Left renal pelvis (tissue), 4 donors: Measurements from ENCODE around the gene DAPP1. TPM values are rescaled to one million over a fixed set of nuclear protein-coding genes. Genes with fewer than 3 reads are reported as not detected.
"Not testable (repeated sequence)": the region's sequence is repeated elsewhere in the genome, so short reads cannot be mapped to it uniquely, and the experiment has no call there.

Experiments
- DNase-seq, 4 donors: peaks; one replicate each; pipeline ENCODE4 v3.0.0-alpha.2; 2013; ENCODE audit warnings: low read depth in 4 of 4, low spot score in 3 of 4
- polyA plus RNA-seq, 4 donors: library from polyadenylated mRNA; unstranded; fragments of 120-200 nt; gene quantifications; one replicate each; pipeline ENCODE4 v1.2.1, GENCODE V29; 2013; ENCODE audit not compliant: insufficient read length in 4 of 4

Gene DAPP1
- polyA plus RNA-seq, 4 donors: 1.1 to 1.6 (median 1.4) TPM

DNA sequence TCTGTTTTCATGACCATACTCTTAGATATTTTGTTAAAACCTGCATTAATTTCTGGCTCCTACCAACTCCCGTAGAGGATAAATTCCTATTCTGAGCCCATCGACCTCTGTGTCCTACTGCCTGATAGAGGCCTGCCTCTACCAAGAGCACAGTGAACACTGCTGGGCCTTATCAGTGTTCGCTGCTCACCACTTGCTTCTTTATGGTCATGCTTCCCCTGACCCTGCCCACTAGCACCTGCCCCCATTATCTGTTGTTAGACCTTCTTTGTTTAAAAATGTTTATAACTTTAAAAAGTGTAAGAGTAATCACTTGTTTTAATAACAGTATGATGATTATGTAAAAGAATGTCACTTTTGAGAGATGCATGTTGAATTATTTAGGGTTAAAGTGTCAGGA, 6.1 kb downstream of the DAPP1 start:
- DNase-seq: no peak

DNA sequence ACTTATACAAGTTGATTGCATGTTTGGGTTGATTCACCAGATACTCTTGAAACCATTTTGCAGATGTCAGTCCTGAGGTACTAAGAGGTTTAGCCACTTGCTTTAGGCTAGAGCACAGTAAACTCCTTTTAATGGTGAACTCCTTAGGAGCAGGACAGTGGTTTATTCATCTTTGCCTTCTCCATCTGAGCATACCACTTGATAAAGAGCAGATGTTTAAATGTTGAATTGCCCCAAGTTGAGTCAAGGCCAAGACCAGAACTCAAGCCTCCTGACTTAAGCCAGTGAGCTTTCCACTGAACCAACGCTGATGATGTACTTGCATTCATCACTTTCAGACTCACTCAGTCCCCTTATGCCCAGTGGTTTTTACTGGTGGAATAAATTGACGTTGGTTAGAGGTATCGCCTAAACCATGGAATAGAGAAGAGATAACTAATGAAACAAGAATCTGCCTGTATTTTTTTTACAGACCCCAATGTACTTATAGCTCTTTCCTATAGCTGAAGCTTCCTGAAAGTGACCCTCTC, 7.5 kb downstream of the DAPP1 start:
- no peak for DNase-seq

DNA sequence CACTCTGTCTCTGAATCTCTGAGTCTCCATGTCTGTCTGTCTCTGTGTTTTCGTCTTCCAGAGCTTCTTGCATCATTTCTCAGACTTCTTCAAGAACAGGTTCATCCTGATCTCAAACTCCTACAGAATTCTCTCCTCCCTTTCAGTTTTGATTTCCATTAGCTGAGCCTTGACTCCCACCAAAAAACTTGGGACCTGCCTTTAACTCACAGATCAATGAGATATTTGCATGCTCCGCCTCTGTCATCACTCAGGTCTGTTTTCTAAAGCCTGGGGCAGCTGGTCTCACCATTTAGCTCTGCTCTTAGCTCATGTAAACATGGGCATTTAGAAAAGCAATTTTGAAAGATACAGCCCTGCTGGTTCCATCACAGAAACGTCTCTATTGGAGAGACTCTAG, 8.6 kb downstream of the DAPP1 start:
- DNase-seq: no peak

DNA sequence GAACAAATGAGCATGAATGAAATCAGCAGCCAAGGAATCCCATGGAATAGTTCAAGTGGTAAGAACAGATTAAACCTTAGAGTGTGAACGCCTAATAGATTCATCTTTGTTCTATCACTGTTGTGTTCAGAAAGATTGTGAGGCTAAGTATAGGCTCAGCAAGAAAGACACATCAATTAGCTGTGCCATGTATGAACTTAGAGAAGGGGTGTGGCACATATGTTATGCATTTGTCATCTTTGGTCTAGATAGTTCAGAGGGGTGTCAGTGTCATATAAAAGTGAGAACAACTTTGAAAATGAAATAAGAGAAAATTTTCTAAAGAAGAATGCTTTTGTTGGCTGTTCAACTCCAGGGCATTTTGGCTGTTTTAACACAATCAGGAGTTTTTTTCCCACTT, 9.4 kb downstream of the DAPP1 start:
- no peak for DNase-seq

DNA sequence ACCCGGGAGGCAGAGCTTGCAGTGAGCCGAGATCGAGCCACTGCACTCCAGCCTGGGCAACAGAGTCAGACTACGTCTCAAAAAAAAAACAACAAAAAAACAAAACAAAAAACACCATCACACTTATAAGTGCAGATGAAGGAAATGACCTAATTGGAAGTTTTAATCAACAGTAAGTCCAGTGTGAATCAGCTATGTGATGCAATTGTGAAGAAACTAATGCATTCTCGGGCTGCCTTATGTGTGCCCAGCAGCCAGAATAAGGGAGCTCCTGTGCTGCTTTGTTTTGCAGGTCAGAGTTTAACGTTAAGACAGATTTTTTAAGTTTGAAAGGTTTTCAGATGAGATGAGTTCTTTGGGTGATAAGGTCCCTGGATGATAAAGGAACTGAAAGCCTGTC, 10.8 kb downstream of the DAPP1 start:
- no peak for DNase-seq

DNA sequence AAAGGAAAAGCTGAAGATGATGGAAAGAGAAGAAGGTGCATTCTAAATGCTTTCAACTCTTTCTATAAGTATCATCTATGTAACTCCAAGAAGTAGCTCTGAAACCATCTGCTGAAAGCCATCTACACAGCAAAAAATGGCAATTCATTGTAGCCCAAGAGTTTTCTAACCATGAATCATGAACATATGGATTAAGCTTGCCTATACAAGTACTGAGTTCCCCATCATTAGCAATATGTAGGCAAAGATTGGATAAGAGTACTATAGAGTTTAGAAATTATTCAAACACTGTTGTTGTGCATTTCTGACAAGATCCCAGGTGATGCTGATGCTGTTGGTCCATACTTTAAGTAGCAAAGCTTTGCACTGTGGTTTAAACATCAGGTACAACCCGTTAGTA, 11.2 kb downstream of the DAPP1 start:
- DNase-seq: no peak

DNA sequence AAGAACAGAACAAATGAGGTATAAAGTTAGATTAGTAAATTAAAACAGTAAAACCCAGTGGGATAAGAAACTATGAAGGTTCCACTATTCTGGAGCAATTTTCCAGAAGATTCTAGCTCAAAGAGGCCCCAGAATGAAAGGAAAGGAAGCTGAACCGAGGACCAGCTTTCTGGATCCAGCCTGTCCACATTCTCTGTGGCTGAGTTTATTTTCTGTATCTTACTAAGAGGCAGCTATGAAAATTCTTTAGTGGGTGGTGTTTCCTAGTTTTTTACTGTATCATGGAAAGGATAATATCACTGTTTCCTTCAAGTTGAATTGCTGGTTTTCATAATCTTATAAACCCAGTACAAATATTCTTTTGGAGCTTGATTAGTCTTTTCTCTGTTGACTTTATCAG, 11.8 kb downstream of the DAPP1 start:
- no peak for DNase-seq

DNA sequence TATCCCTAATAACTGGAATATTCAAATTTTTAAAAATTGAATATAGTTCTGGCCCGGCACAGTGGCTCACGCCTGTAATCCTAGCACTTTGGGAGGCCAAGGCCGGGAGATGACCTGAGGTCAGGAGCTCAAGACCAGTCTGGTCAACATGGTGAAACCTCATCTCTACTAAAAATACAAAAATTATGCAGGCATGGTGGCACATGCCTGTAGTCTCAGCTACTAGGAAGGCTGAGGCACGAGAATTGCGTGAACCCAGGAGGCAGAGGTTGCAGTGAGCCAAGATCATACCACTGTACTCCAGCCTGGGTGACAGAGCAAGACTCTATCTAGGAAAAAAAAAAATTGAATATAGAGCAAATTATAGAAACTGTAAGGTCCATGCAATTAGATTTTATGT, 13.4 kb downstream of the DAPP1 start:
- DNase-seq: not testable (repeated sequence)

DNA sequence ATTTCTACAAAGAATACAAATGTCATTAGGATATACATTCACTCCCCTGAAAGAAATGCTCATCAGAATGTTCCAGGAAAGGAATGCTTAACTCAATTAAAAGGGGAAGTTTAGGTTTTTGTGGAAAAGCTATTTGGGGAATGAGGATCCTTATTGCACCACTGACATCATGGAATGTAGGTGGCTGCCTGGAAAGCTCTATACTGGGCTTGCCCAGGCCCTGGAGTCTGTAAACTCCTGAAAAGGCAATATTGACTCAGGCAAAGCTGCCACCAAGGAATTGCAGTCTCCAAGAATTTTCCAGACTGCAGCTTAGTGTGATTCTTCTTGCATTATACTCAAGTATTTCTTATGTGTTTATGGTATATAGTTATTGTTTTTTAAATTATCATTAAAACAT, 15.7 kb downstream of the DAPP1 start:
- no peak for DNase-seq

DNA sequence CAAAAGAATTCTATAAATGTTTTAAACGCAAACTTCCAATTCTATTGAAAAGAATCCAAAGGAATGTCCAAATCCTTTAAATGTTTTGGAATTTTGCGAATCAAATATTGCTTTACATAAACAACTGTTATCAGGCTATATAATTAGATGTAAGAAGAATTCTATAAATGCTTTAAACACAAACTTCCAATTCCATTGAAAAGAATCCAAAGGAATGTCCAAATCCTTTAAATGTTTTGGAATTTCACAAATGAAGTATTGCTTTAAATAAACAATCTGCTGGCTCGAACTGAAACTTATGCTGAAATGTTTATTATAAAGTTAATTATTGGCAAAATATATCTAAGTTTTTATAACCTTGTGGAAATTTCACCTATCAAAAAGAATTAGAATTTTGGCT, 16.1 kb downstream of the DAPP1 start:
- no peak for DNase-seq

DNA sequence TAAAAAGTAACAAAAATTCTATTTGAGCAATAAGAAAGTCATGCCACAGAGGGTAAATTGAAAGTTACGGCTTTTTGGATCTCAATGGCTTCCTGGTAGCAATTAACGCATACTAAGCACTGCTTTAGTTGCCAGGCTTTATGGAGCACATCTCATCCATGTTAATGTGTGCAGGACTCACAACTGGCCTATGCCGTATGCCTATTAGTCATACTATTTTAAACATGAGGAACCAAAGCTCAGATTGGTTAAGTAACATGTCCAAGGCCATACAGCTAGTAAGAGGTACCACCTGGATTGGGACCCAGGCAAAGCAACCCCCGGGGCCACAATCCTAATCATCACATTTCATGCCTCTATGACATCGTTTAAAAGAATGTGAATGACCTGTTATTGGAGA, 17.1 kb downstream of the DAPP1 start:
- DNase-seq: no peak

DNA sequence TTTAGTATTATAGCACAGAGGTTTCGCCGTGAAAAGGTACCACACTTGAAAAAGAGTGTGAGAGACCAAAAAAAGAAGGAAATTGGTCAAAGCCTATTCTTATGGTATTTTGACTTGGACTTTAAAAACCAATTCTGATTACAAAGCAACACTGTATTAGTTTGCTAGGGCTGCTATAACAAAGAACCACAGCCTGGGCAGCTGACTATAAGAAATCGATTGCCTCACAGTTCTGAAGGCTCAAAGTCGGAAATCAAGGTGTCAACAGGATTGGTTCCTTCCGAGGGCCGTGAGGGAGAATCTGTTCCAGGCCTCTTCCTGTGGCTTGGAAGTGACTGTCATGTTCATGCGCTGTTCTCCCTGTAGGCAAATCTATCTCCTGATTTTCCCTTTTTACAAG, 17.9 kb downstream of the DAPP1 start:
- no peak for DNase-seq

DNA sequence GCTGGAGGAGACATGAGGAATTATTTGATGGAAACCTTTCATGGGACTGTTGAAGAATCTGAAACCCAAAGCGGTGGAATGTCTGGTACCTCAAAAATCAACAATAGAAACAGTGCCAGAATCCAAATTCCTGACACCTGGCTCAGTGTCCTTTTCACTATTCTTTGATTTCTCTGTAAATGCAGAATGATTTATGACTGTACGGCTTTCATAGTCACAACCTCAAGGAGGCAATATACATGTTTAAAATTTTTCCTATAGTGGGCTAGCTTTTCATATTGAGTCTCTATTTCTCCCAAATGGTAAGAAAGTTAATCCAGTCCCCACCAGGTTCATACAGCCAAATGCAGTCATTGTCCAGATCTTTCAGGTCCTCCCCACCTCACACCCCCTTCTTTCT, 19.3 kb downstream of the DAPP1 start:
- DNase-seq: no peak

DNA sequence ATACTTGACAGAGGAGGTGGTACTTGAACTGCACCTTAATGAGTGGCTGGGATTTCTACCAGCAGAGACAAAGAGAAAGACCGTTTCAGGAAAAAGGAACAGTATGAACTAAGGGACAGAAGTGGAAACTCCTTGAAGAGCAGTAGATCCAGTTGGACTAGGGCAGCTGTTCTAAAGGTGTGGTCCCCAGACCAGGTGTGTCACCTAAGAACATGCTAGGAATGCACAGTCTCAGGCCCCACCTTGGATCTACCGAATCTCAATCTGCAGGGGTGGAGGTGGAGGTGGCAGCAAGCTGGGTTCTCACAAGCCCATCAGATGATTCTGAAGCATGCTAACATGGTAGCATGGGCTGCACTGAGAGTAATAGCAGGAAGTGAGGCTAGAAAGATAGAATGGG, 22.3 kb downstream of the DAPP1 start:
- DNase-seq: no peak

DNA sequence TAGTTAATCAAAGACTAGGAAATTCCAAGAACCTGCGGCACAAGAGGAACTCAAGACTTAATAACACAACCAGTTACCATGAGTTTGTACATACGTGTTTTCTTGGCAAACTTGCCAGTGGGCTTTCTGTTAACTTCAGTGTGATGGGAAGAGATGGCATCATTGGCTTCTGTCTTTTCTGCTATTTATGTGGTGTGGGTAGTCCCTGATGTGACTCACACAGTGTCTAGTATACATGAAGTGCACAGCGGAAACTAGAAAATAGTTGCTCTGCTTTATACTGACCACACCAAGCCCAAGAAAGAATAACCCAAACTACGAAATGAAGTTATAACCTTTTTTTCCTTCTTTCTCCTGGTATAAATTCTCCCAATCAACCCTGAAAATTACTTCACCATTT, 24.5 kb downstream of the DAPP1 start:
- no peak for DNase-seq

DNA sequence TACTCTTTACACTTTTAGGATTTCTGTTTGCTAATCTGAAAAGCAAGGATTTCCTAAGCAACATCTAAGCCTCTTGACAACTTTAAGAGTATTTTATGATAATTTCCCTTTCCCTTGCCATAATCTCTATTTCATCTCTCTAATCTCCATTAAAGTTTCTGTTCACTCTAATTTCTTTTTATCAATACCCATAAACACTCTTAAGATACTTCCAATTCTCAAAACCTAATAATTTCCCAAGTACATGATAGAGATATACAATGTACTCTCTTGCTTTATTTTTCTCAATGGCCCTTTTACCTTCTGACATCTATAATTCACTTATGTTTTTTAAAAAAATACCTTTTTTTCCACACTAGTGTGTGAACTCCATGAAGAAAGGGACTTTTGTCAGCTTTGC, 26.8 kb downstream of the DAPP1 start:
- no peak for DNase-seq

DNA sequence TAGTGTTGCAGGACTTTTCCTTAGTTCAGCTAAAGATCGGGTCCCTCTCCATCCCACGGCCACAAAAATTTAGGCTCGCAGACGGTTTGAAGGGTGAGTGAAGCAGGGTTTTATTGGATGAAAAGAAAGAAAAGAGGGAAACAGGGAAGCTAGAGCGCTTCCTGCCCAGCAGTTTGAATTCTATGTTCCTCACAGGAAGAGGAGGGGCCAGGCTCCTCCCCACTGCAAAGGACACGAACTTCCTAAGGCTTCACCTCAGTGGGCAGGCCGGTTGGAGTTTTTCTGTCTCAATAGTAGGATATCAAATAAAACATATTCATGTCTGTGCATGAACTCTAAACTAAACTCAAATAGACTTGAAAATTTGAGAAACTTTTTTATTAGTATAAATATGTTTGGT, 27.4 kb downstream of the DAPP1 start:
- DNase-seq: no peak

DNA sequence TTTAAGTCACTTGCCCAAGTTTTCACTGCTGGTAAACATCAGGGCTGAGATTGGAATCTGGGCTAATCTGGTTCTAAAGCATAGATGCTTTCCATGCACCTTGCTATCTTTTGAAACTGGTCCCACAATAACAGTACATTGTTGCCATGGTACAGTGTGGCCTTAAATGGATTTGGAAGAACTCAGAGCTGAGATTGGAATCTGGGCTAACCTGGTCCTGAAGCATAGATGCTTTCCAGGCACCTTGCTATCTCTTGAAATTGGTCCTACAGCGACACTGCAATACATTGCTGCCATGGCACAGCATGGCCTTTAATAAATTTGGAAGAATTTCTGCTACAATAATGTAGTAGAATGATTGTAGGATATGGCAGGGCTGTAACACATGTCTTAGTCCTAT, 28.6 kb downstream of the DAPP1 start:
- no peak for DNase-seq

DNA sequence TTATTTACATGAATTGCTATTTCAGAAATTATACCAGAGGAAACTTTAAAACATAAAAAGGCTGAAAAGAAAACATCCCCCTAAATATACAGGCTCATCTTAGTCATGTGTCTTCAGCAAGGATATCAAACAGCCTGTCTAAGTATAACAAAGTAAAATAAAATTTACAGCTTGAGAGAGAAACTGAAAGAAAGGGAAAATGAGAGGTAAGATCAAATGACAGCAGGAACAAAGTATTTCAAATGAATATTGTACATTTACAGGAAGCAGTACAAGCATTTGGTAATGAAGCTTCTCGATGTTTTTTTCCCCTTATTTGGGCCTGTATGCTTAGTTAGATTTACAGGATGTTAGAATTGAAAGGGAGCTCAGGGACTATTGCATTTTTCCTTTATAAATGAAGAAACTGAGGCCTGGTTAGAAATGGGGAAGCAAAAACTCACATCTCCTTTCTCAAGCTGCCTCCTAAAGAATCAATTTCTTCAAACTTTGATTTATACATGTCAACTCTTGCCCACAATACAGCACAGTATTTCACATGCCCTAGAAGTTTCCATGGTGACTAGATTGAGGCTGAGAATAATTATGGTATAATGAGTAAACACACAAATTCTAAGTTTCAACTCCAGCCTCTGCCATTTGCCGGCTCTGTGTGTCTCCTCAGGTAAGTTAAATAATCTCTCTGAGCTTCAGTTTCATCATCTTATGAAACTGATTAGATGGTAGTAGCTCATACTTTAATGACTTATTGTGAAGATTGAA, 29.3 kb downstream of the DAPP1 start:
- no peak for DNase-seq

DNA sequence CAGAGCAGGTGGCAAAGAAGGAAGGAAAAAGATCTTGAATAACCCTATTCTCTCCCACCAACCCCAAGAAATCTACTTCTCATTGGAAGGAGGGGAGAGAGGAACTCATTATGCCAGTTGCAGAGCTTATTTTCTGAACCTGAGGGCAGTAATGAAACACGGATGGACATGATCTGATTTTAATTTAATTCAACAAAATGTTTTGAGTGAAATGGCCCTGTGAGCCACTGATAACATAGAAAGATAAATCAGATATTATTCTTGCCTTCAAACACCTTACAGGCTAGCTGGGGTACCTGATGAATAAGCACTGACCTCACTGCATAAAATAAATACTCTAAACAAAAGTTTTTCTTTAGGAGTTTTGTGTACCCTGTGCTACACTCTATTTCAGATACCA, 30.3 kb downstream of the DAPP1 start:
- DNase-seq: no peak

DNA sequence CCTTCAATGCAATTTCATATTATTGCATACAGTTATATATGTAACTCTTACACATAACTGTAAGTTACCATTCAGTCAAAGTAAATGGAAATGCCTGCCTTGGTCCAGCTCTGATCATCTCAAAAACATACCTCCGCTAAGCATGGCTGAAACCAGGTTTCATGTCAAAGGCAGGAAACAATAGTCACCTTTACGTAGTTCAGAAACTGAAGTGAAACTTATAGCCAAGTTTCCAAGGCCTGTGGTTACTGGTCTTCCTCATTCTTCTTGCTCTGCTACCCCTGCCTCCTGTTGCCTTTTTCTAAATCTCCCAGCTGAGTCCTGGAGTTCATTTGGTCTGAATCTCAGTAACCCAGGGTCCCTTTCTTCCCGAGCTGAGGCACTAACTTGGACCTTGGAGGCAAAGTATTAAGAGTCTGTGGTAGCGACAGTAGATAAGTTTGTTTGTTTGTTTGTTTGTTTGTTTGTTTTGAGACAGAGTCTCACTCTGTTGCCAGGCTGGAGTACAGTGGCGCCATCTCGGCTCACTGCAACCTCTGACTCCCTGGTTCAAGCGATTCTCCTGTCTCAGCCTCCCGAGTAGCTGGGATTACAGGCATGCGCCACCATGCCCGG, 30.8 kb downstream of the DAPP1 start:
- no peak for DNase-seq

DNA sequence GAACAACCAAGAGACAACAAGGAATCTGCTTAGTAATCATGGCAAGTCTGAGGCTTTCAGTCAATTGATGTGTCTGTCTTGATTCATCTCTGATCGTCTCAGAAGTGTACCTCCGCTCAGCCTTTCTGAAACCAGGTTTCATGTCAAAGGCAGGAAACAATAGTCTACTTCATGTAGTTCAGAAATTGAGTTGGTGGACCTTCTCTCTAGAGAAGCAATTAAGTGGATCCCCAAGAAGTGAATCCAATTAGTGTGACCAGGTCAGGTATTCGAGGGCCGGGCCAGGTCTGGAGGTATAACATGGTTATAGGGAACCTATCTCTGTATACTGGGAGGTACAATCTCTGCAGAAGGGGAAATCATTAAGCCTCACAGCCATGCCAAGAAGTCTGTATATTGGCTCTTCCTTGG, 32.0 kb downstream of the DAPP1 start:
- no peak for DNase-seq
